MM.1S (cell line): Measurements from ENCODE around the gene NFKB2.
A peak's percentile ranks its signal among the peaks of the same experiment; 100 is the strongest.

Experiments
- DNase-seq: peaks from one replicate; pipeline ENCODE4 v3.0.0-alpha.2; 2015
- H2AFZ ChIP-seq: fragments of 300-600 bp; sonication (generic); 2 replicates; pipeline ENCODE4 v1.6.0; 2016; ENCODE audit warnings: antibody characterized with exemption, low read length
- H3F3A ChIP-seq: fragments of 300-600 bp; sonication (generic); 2 replicates; pipeline ENCODE4 v1.6.1; 2016; ENCODE audit warnings: mild to moderate bottlenecking, antibody characterized with exemption, low read length, moderate library complexity, mixed read lengths; ENCODE audit not compliant: insufficient read depth
- H3K27ac ChIP-seq: fragments of 300-600 bp; sonication (generic); 2 replicates; pipeline ENCODE4 v1.5.1; 2016; ENCODE audit warnings: mild to moderate bottlenecking, low read length
- H3K27me3 ChIP-seq: fragments of 300-600 bp; sonication (generic); replicated peaks from 2 replicates; pipeline ENCODE4 v1.6.0; 2016; ENCODE audit warnings: low read length; ENCODE audit not compliant: insufficient read depth
- H3K36me3 ChIP-seq: fragments of 300-600 bp; sonication (generic); replicated peaks from 2 replicates; pipeline ENCODE4 v1.6.1; 2016; ENCODE audit warnings: mild to moderate bottlenecking, low read length, mixed read lengths; ENCODE audit not compliant: insufficient read depth
- H3K4me1 ChIP-seq: fragments of 300-600 bp; sonication (generic); 2 replicates; pipeline ENCODE4 v1.6.1; 2016; ENCODE audit warnings: low read length, mixed read lengths
- H3K4me2 ChIP-seq: fragments of 300-600 bp; sonication (generic); 2 replicates; pipeline ENCODE4 v1.6.0; 2016; ENCODE audit warnings: low read depth, low read length
- H3K4me3 ChIP-seq: fragments of 300-600 bp; sonication (generic); 2 replicates; pipeline ENCODE4 v1.5.1; 2016; ENCODE audit warnings: low read length, mixed read lengths
- H3K79me2 ChIP-seq: fragments of 300-600 bp; sonication (generic); 2 replicates; pipeline ENCODE4 v1.6.1; 2016; ENCODE audit warnings: mixed run types, low read length, mixed read lengths
- H3K9ac ChIP-seq: fragments of 300-600 bp; sonication (generic); 2 replicates; pipeline ENCODE4 v1.6.1; 2016; ENCODE audit warnings: low read length, mixed read lengths
- H3K9me2 ChIP-seq: fragments of 300-600 bp; sonication (generic); replicated peaks from 2 replicates; pipeline ENCODE4 v1.6.1; 2016; ENCODE audit warnings: mild to moderate bottlenecking, low read length, mixed read lengths; ENCODE audit not compliant: insufficient read depth
- H3K9me3 ChIP-seq: fragments of 300-600 bp; sonication (generic); replicated peaks from 2 replicates; pipeline ENCODE4 v1.6.1; 2016; ENCODE audit warnings: mild to moderate bottlenecking, low read length, mixed read lengths; ENCODE audit not compliant: insufficient read depth
- H4K20me1 ChIP-seq: fragments of 300-600 bp; sonication (generic); 2 replicates; pipeline ENCODE4 v1.6.1; 2016; ENCODE audit warnings: mild to moderate bottlenecking, low read length, moderate library complexity, mixed read lengths; ENCODE audit not compliant: insufficient read depth
- CTCF ChIP-seq: fragments of 300-600 bp; sonication (generic); IDR thresholded peaks from 2 replicates; pipeline ENCODE4 v1.5.1; 2016; ENCODE audit warnings: antibody characterized with exemption, low read length, mixed read lengths
- EZH2 ChIP-seq: fragments of 300-600 bp; sonication (generic); optimal IDR thresholded peaks from 2 replicates; pipeline ENCODE3; 2017; ENCODE audit warnings: low read depth, mild to moderate bottlenecking, antibody characterized with exemption, low read length, mixed read lengths
- EZH2phosphoT487 ChIP-seq: fragments of 300-600 bp; sonication (generic); IDR thresholded peaks from 2 replicates; pipeline ENCODE4 v1.6.1; 2018; ENCODE audit warnings: antibody characterized with exemption, low read length

NFKB2 gene

GRCh38 chr10:102396730-102397151 lies 1.2 kb downstream of the NFKB2 start:
- Histone ChIP-seq H3K27ac (peak overlapping the region; percentile 100; the same call in 1 of the 2 replicates), H3K4me1 (peaks cover 24% of the 10 kb centered on the region), H3K9ac (peak overlapping the region; percentile 100), H3K27me3 (no peaks in the 10 kb centered on the region), H3K36me3 (peaks cover 15% of the 10 kb centered on the region), H3K9me3 (no peaks in the 10 kb centered on the region), H3F3A (peaks cover 49% of the 10 kb centered on the region), H3K79me2 (peaks cover 48% of the 10 kb centered on the region), H3K9me2 (no peaks in the 10 kb centered on the region), H4K20me1 (peaks cover 11% of the 10 kb centered on the region; the same call in 1 of the 2 replicates), H2AFZ (no peak overlapping the region), H3K4me3 (peak overlapping the region; percentile 99), H3K4me2 (peak overlapping the region; percentile 93)
- no peak for DNase-seq
- TF ChIP-seq CTCF (no peak), EZH2phosphoT487 (no peak), EZH2 (no peak)

- peaks cover 24% of the 10 kb centered on the region for H3K4me1 ChIP-seq
- no peaks in the 10 kb centered on the region for H3K27me3 ChIP-seq
- no peaks in the 10 kb centered on the region for H3K9me3 ChIP-seq
- peak overlapping the region; percentile 94 for H3K4me2 ChIP-seq
- peaks cover 48% of the 10 kb centered on the region for H3K79me2 ChIP-seq
- H3K9ac ChIP-seq, result no peak overlapping the region; the same call in 1 of the 2 replicates
- H3K4me3 ChIP-seq, result peak overlapping the region; percentile 99; the same call in 1 of the 2 replicates
- no peak for DNase-seq
- no peak overlapping the region for H2AFZ ChIP-seq
- peaks cover 49% of the 10 kb centered on the region for H3F3A ChIP-seq
- no peaks in the 10 kb centered on the region for H3K9me2 ChIP-seq
- H3K36me3 ChIP-seq, result peaks cover 15% of the 10 kb centered on the region
- TF ChIP-seq EZH2, result no peak
- TF ChIP-seq EZH2phosphoT487, result no peak
- no peak for TF ChIP-seq CTCF
- H4K20me1 ChIP-seq, result peaks cover 11% of the 10 kb centered on the region; the same call in 1 of the 2 replicates
- peak overlapping the region; percentile 100; the same call in 1 of the 2 replicates for H3K27ac ChIP-seq
These were observed 2.0 kb downstream of the NFKB2 start for GRCh38 chr10:102397222-102398171.

GRCh38 chr10:102398172-102399020 lies 2.9 kb downstream of the NFKB2 start:
- Histone ChIP-seq H3K4me3 (peak overlapping the region; percentile 31; the same call in 1 of the 2 replicates), H3K9me3 (no peaks in the 10 kb centered on the region), H3K27me3 (no peaks in the 10 kb centered on the region), H2AFZ (no peak overlapping the region), H3K27ac (peak overlapping the region; percentile 71; the same call in 1 of the 2 replicates), H3K9ac (peak overlapping the region; percentile 42; the same call in 1 of the 2 replicates), H3K79me2 (peaks cover 48% of the 10 kb centered on the region), H4K20me1 (peaks cover 11% of the 10 kb centered on the region; the same call in 1 of the 2 replicates), H3K4me1 (peaks cover 24% of the 10 kb centered on the region), H3F3A (peaks cover 53% of the 10 kb centered on the region), H3K36me3 (peaks cover 15% of the 10 kb centered on the region), H3K9me2 (no peaks in the 10 kb centered on the region), H3K4me2 (peak overlapping the region; percentile 94; the same call in 1 of the 2 replicates)
- DNase-seq, result no peak
- no peak for TF ChIP-seq EZH2
- TF ChIP-seq EZH2phosphoT487, result no peak
- TF ChIP-seq CTCF, result no peak
